Retinal pigment epithelial cell (primary cell): Measurements from ENCODE around the gene ZNF681.

Experiments
- DNase-seq: peaks from one replicate; pipeline ENCODE4 v3.0.0-alpha.2; 2010; ENCODE audit warnings: low read depth
- H3K4me3 ChIP-seq: 2 replicates; pipeline ENCODE4 v1.5.1; 2011; ENCODE audit warnings: mild to moderate bottlenecking, low read length, control low read depth, moderate library complexity
- CTCF ChIP-seq: conservative IDR thresholded peaks from 2 replicates; pipeline ENCODE4 v1.5.1; 2011; ENCODE audit warnings: low read depth, low read length, control low read depth, inconsistent platforms

Gene ZNF681

GRCh38 chr19:23774106-23774505 lies 15.4 kb upstream of the ZNF681 start:
- no peak for TF ChIP-seq CTCF
- no peak for DNase-seq
- no peak overlapping the region for H3K4me3 ChIP-seq

GRCh38 chr19:23772675-23773063 lies 14.0 kb upstream of the ZNF681 start:
- no peak overlapping the region for H3K4me3 ChIP-seq
- no peak for DNase-seq
- TF ChIP-seq CTCF, result no peak

- DNase-seq, result no peak
- TF ChIP-seq CTCF, result no peak
- H3K4me3 ChIP-seq, result no peak overlapping the region
Measured at GRCh38 chr19:23771761-23772674, 13.3 kb upstream of the ZNF681 start.

- no peak for DNase-seq
- H3K4me3 ChIP-seq, result no peak overlapping the region
- TF ChIP-seq CTCF, result no peak
Measured at GRCh38 chr19:23771316-23771715, 12.6 kb upstream of the ZNF681 start.

GRCh38 chr19:23770672-23771250 lies 12.1 kb upstream of the ZNF681 start:
- TF ChIP-seq CTCF, result no peak
- no peak overlapping the region for H3K4me3 ChIP-seq
- DNase-seq, result no peak

GRCh38 chr19:23769691-23770468 lies 11.2 kb upstream of the ZNF681 start:
- DNase-seq, result no peak
- no peak overlapping the region for H3K4me3 ChIP-seq
- TF ChIP-seq CTCF, result no peak
